Measurements from ENCODE around the gene ENDOU.

ENDOU gene, protein sequence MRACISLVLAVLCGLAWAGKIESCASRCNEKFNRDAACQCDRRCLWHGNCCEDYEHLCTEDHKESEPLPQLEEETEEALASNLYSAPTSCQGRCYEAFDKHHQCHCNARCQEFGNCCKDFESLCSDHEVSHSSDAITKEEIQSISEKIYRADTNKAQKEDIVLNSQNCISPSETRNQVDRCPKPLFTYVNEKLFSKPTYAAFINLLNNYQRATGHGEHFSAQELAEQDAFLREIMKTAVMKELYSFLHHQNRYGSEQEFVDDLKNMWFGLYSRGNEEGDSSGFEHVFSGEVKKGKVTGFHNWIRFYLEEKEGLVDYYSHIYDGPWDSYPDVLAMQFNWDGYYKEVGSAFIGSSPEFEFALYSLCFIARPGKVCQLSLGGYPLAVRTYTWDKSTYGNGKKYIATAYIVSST

DNA sequence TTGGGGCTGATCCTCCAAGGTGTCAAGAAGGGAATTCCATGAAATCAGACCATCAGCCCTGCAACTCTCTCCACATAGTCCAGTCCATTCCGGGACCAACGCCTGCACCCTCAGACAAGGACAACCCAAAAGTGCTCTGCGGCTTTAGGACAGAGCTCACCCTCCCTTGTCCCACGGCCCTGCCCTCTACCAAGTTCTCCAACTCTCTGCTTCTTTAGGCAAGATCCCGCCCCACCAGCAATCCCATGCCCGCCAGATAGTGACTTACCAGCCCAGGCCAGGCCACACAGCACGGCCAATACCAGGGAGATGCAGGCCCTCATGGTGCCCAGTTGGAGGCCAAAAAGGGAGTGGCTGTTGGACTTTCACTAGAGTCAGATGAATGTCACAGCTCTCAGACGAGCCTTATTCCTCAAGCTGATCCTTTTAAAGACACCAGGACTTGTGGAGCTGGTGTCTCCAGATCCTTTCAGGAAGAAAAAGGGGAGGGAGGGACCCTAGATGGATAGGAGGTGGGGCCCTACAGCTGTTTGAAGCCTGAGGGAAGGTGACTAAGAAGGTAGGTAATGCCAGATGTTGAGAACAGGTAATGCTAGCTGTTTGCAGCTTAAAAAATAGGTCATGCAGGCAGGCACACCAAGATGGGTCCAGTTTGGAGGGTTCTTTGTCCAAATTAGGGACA is at the start of gene ENDOU:
TSS of gene ENDOU (minus strand) at position 400 of the 682 bp plus-strand sequence. CDS start at position 323, 77 bp downstream.
- TF ChIP-seq EZH2 (IDR thresholded peaks at IDR 0.05) = no peak
- TF ChIP-seq FOXP2 (optimal IDR thresholded peaks at IDR 0.05; ENCODE audit: control extremely low read depth, extremely low read length, insufficient read depth) = no peak
- TF ChIP-seq POLR2AphosphoS5 (IDR thresholded peaks at IDR 0.05; ENCODE audit: borderline replicate concordance, low read depth, low read length) = no peak
- peak within 1 kb of the TSS; percentile 65 for H3K27ac ChIP-seq

DNA sequence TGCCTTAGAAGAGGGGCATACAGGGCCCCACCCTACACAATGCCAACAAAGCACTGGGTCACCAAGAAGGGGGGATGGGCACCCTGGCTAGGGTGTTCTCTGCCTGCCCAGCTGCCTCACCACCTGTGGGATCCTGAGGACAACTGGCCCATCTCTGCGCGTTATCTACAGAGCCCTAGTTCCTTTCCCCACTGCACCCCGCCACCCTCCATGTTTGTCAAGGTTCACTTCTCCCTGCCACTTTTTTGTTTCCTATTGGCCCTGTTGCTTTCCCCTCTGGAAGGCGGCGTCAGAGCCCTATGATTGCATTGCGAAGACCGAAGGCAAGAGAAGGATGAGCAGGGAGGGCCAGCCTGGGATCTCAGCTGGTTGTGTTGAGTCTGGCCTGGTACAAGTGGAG is 49.4 kb upstream of the ENDOU start:
- H3K36me3 ChIP-seq (ENCODE audit: insufficient read depth, low read length) = no peaks in the 10 kb centered on the region
- H3K4me3 ChIP-seq = peak overlapping the region; percentile 91
- H3K9ac ChIP-seq (ENCODE audit: insufficient read length) = no peak overlapping the region
- no peak for DNase-seq (ENCODE audit: low read depth, low spot score)
- no peak overlapping the region for H3K27ac ChIP-seq
- no peaks in the 10 kb centered on the region for H3K9me3 ChIP-seq (ENCODE audit: low read depth, low read length)
- TF ChIP-seq FOXP2 (optimal IDR thresholded peaks at IDR 0.05; ENCODE audit: control extremely low read depth, extremely low read length, insufficient read depth) = no peak
- no peak for TF ChIP-seq POLR2AphosphoS5 (IDR thresholded peaks at IDR 0.05; ENCODE audit: borderline replicate concordance, low read depth, low read length)
- no peak for TF ChIP-seq EZH2 (IDR thresholded peaks at IDR 0.05)

More for the DNA sequence above, at the start of gene ENDOU:
- Histone ChIP-seq H3K9ac (ENCODE audit: insufficient read length) (no peak within 1 kb of the TSS), H3K9me3 (ENCODE audit: low read depth, low read length) (no peaks in the 10 kb centered on the region), H3K4me3 (peak within 1 kb of the TSS; percentile 36), H3K36me3 (ENCODE audit: insufficient read depth, low read length) (no peaks in the 10 kb centered on the region)
- DNase-seq (ENCODE audit: low read depth, low spot score) = no peak

DNA sequence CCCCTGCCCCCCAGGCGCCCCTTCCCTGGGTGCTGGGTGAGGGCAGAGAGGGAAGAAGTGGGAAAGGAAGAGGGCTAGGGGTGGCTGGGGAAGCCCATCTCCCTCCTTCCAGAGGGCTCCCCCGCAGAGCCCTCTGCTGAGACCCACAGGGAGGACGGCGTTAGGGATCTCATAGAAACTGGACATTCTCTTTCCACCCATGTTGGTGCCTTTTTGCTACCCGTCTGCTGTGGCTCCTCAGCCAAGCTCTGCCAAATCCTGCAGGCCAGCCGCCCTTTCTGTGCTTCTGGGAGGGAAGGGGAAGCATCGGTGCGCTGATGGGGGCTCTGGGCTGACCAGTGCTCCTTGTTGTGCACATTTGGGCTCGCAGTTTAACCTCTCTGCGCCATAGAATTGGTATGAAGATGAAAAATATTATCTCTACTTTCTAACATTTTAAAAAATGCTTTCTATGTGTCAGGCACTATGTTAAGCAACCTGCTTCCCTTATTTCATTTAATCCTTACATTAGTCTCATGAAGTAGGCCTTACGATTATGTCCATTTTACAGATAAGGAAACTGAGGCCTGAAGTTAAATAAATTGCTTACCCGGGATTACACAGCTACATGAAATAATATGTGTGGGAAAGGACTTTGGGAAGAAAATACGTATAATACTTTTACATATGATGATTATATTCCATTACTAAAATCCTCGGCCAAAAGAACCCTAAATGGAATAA is 48.7 kb upstream of the ENDOU start:
- H3K9ac ChIP-seq (ENCODE audit: insufficient read length) = peak overlapping the region; percentile 83
- peak overlapping the region; percentile 91 for H3K4me3 ChIP-seq
- DNase-seq (ENCODE audit: low read depth, low spot score) = no peak
- no peak overlapping the region for H3K27ac ChIP-seq
- no peaks in the 10 kb centered on the region for H3K9me3 ChIP-seq (ENCODE audit: low read depth, low read length)
- TF ChIP-seq POLR2AphosphoS5 (IDR thresholded peaks at IDR 0.05; ENCODE audit: borderline replicate concordance, low read depth, low read length) (no peak), EZH2 (IDR thresholded peaks at IDR 0.05) (no peak), FOXP2 (optimal IDR thresholded peaks at IDR 0.05; ENCODE audit: control extremely low read depth, extremely low read length, insufficient read depth) (no peak)
- no peaks in the 10 kb centered on the region for H3K36me3 ChIP-seq (ENCODE audit: insufficient read depth, low read length)

DNA sequence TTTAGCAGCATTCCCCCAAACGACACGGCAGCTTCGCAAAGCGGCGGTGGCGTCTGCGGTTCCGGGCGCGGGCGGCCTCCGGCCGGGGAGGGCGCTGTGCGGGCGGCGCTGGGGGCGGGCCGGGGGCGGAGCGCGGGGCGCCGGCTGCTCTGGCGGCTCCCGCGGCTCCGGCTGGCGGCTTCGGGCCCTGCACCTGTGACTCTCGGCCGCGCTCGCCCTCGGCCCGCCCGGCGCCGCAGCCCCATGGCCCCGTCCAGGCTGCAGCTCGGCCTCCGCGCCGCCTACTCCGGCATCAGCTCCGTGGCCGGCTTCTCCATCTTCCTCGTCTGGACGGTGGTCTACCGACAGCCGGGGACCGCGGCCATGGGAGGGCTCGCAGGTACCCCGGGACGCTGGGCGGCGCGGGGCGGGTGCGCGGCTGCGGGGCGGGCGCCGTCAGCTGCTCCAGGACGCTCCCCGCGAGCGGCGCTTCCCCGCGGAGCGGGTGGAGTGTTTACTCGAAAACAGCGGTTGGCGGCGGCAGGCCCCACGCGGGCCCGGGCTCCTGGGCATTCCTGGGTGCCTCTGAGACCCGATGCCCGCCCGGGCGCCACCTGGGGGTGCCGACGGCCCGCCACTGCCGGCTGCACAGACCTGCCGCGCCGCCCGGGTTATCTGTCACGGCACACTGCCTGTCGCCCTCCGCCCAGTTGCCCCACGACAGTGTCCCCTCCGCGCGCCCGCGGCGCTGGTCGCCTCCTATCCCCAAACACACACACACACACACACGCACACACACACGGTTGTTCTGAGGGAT is 48.0 kb upstream of the ENDOU start, which contains the start of gene SLC48A1:
TSS of gene SLC48A1 (plus strand) at position 177 of the 796 bp plus-strand sequence. CDS start at position 244, 67 bp downstream.
- TF ChIP-seq EZH2 (IDR thresholded peaks at IDR 0.05) (no peak), FOXP2 (optimal IDR thresholded peaks at IDR 0.05; ENCODE audit: control extremely low read depth, extremely low read length, insufficient read depth) (no peak), POLR2AphosphoS5 (IDR thresholded peaks at IDR 0.05; ENCODE audit: borderline replicate concordance, low read depth, low read length) (no peak)
- no peaks in the 10 kb centered on the region for H3K9me3 ChIP-seq (ENCODE audit: low read depth, low read length)
- H3K4me3 ChIP-seq = peak within 1 kb of the TSS; percentile 91
- peak within 1 kb of the TSS; percentile 83 for H3K9ac ChIP-seq (ENCODE audit: insufficient read length)
- no peak within 1 kb of the TSS for H3K27ac ChIP-seq
- no peak for DNase-seq (ENCODE audit: low read depth, low spot score)
- no peaks in the 10 kb centered on the region for H3K36me3 ChIP-seq (ENCODE audit: insufficient read depth, low read length)

DNA sequence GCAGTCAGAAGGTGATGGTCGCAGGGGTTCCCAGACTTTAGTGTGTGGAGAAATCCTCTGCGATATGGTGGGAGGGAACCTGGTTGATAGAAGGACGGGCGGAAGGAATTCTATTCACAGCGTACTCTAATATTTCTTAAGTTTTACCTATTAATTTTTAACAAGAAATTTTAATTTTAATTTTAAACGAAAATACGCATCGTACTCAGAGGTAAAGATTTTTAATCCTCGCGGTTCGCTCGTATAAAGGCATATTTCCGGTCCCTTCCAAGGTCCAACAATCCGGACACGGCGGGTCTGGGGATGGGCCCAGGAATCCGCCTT is 47.4 kb upstream of the ENDOU start:
- DNase-seq (ENCODE audit: low read depth, low spot score) = no peak
- H3K9me3 ChIP-seq (ENCODE audit: low read depth, low read length) = no peaks in the 10 kb centered on the region
- no peaks in the 10 kb centered on the region for H3K36me3 ChIP-seq (ENCODE audit: insufficient read depth, low read length)
- no peak overlapping the region for H3K27ac ChIP-seq
- H3K9ac ChIP-seq (ENCODE audit: insufficient read length) = peak overlapping the region; percentile 69
- TF ChIP-seq POLR2AphosphoS5 (IDR thresholded peaks at IDR 0.05; ENCODE audit: borderline replicate concordance, low read depth, low read length) (no peak), EZH2 (IDR thresholded peaks at IDR 0.05) (no peak), FOXP2 (optimal IDR thresholded peaks at IDR 0.05; ENCODE audit: control extremely low read depth, extremely low read length, insufficient read depth) (no peak)
- H3K4me3 ChIP-seq = peak overlapping the region; percentile 91

DNA sequence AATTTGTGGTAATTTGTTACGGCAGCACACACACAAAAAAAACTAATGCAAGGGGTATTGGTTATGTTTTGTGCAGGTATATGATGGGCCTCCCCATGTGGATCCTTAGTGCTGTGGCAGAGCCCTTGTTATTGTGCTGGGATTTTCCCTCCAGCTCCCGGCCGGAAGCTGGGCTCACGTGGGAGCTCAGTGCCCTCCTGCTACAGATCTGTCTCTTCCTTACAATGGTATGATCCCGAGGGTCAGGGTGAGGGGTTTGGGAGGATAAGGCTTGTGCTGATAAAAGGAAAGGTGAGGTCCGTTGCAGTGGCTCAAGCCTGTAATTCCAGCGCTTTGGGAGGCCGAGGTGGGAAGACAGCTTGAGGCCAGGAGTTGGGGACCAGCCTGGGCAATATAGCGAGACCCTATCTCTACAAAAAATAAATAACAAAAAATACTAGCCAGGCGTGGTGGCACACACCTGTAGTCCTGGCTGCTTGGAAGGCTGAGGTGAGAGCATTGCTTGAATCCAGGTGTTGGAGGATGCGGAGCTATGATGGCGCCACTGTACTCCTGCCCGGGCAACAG is 46.9 kb upstream of the ENDOU start:
- peak overlapping the region; percentile 91 for H3K4me3 ChIP-seq
- no peak overlapping the region for H3K9ac ChIP-seq (ENCODE audit: insufficient read length)
- DNase-seq (ENCODE audit: low read depth, low spot score) = no peak
- no peak for TF ChIP-seq EZH2 (IDR thresholded peaks at IDR 0.05)
- TF ChIP-seq FOXP2 (optimal IDR thresholded peaks at IDR 0.05; ENCODE audit: control extremely low read depth, extremely low read length, insufficient read depth) = no peak
- TF ChIP-seq POLR2AphosphoS5 (IDR thresholded peaks at IDR 0.05; ENCODE audit: borderline replicate concordance, low read depth, low read length) = no peak
- no peaks in the 10 kb centered on the region for H3K9me3 ChIP-seq (ENCODE audit: low read depth, low read length)
- H3K36me3 ChIP-seq (ENCODE audit: insufficient read depth, low read length) = no peaks in the 10 kb centered on the region
- no peak overlapping the region for H3K27ac ChIP-seq

DNA sequence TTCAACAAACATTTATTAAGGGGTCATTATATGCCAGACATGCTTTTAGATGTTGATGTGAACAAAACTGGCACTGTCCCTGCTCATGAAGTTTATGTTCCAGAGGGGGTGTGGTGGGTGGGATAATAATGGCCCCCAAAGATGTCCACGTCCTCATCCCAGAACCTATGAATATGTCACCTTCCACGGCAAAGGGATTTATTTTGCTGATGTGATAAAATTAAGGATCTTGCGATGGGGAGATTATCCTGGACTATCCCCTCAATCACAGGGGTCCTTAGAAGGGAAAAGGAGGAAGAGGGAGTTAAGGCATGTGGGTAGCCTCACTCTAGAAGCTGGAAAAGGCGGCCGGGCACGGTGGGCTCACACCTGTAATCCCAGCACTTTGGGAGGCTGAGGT is 46.0 kb upstream of the ENDOU start:
- no peak for TF ChIP-seq FOXP2 (optimal IDR thresholded peaks at IDR 0.05; ENCODE audit: control extremely low read depth, extremely low read length, insufficient read depth)
- no peak for TF ChIP-seq POLR2AphosphoS5 (IDR thresholded peaks at IDR 0.05; ENCODE audit: borderline replicate concordance, low read depth, low read length)
- TF ChIP-seq EZH2 (IDR thresholded peaks at IDR 0.05) = no peak
- no peaks in the 10 kb centered on the region for H3K9me3 ChIP-seq (ENCODE audit: low read depth, low read length)
- H3K9ac ChIP-seq (ENCODE audit: insufficient read length) = no peak overlapping the region
- H3K36me3 ChIP-seq (ENCODE audit: insufficient read depth, low read length) = no peaks in the 10 kb centered on the region
- H3K27ac ChIP-seq = no peak overlapping the region
- no peak overlapping the region for H3K4me3 ChIP-seq
- DNase-seq (ENCODE audit: low read depth, low spot score) = no peak
